Muscle layer of duodenum (tissue), 2 donors: ENCODE data around the gene NRXN2.
"Not testable (repeated sequence)": the region's sequence is repeated elsewhere in the genome, so short reads cannot be mapped to it uniquely, and the experiment has no call there.

Experiments
- H3K27ac ChIP-seq: one replicate; pipeline ENCODE4 v1.7.0; 2013; ENCODE audit warnings: mild to moderate bottlenecking, low read length
- H3K27me3 ChIP-seq: one replicate; pipeline ENCODE4 v1.7.0; 2013; ENCODE audit warnings: low read depth, mild to moderate bottlenecking, control low read depth, low read length
- H3K36me3 ChIP-seq, 2 donors: one replicate each; pipeline ENCODE4 v1.7.0; 2013; ENCODE audit warnings: low read length in 2 of 2, control low read depth in 1 of 2, mild to moderate bottlenecking in 1 of 2; ENCODE audit not compliant: insufficient read depth in 2 of 2, control insufficient read depth in 1 of 2
- H3K4me1 ChIP-seq, 2 donors: one replicate each; pipeline ENCODE4 v1.7.0; 2013; ENCODE audit warnings: low read length in 2 of 2, mild to moderate bottlenecking in 2 of 2, control low read depth in 1 of 2, moderate library complexity in 1 of 2; ENCODE audit not compliant: insufficient read depth in 2 of 2, control insufficient read depth in 1 of 2
- H3K4me3 ChIP-seq, 2 donors: one replicate each; pipeline ENCODE4 v1.7.0; 2013; ENCODE audit warnings: low read length in 2 of 2, low read depth in 1 of 2, mild to moderate bottlenecking in 1 of 2
- H3K9me3 ChIP-seq, 2 donors: one replicate each; pipeline ENCODE4 v1.7.0; 2013; ENCODE audit warnings: low read length in 2 of 2, control low read depth in 1 of 2, mild to moderate bottlenecking in 1 of 2; ENCODE audit not compliant: control insufficient read depth in 1 of 2
- donor health status: healthy.

The NRXN2 gene

DNA sequence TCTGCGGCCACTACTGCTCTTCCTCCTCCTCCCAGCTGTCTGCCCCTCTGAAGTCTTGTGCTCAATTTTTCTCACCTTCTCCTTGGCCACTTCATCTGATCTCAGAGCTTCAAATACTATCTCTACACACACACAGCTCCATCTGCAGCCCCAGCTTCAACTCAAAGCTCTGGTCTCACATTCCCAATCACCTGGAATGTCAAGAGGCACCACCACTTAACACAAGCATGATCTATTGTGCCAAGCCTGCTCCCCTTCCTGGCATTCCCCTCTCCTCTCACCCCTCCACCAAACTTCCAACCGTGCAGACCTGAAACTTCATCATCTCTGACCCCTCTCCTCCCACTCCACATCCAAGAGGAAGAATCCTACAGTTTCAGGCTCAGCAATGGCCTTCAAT, 17.5 kb downstream of the NRXN2 start:
- peaks cover 11% of the 10 kb centered on the region for H3K27me3 ChIP-seq
- H3K9me3 ChIP-seq, result no peaks in the 10 kb centered on the region
- H3K36me3 ChIP-seq, result no peaks in the 10 kb centered on the region
- H3K4me3 ChIP-seq, result no peak overlapping the region
- no peak overlapping the region for H3K27ac ChIP-seq
- no peaks in the 10 kb centered on the region for H3K4me1 ChIP-seq

DNA sequence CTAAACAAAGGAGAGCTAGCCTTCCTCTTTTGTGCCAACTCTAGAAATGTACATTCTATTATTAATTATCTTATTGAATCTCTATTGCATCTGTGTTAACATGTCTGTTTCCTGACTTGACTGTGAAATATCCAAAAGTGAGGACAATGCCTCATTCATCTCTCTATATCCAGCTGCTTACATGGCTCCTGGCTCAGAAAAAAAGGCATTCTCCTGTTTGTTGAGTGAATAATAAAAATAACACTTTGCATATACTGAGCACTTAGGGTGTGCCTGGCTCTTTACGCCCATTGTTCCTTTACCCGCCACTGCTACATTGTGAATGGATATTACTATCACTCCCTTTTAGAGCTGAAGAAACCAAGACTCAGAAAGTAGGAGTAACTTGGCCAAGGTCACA, 19.9 kb downstream of the NRXN2 start:
- Histone ChIP-seq H3K27ac (no peak overlapping the region), H3K4me1 (no peaks in the 10 kb centered on the region), H3K9me3 (no peaks in the 10 kb centered on the region), H3K36me3 (no peaks in the 10 kb centered on the region), H3K27me3 (no peaks in the 10 kb centered on the region), H3K4me3 (no peak overlapping the region)

DNA sequence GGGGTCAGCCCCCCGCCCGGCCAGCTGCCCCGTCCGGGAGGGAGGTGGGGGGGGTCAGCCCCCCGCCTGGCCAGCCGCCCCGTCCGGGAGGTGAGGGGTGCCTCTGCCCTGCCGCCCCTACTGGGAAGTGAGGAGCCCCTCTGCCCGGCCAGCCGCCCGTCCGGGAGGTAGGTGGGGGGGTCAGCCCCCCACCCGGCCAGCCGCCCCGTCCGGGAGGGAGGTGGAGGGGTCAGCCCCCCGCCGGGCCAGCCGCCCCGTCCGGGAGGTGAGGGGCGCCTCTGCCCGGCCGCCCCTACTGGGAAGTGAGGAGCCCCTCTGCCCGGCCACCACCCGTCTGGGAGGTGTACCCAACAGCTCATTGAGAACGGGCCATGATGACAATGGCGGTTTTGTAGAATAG, 21.0 kb downstream of the NRXN2 start:
- H3K4me3 ChIP-seq, H3K4me1 ChIP-seq, H3K27ac ChIP-seq, H3K36me3 ChIP-seq, H3K9me3 ChIP-seq, H3K27me3 ChIP-seq: not testable (repeated sequence)

DNA sequence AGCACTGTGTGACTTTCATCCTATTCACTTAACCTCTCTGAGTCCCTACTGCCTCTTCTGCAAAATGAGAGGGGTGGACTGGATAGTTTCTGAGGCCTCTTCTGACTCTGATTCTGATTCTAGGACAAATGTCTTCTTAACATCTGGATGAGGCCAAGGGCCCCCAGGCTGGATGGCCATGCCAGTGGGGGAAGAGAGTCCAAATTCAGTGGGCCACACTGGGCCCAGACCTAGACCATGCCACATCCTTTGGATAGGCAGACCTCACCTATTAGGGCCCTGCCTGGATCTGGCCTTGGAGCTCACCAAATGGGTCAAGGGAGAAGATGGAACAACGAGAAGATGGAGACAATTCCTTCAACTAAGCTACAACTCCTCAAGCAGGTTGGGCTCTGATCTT, 24.6 kb downstream of the NRXN2 start:
- H3K4me3 ChIP-seq, result no peak overlapping the region
- H3K27ac ChIP-seq, result no peak overlapping the region
- H3K36me3 ChIP-seq, result no peaks in the 10 kb centered on the region
- H3K9me3 ChIP-seq, result no peaks in the 10 kb centered on the region
- peaks cover 4% of the 10 kb centered on the region for H3K27me3 ChIP-seq
- no peaks in the 10 kb centered on the region for H3K4me1 ChIP-seq

DNA sequence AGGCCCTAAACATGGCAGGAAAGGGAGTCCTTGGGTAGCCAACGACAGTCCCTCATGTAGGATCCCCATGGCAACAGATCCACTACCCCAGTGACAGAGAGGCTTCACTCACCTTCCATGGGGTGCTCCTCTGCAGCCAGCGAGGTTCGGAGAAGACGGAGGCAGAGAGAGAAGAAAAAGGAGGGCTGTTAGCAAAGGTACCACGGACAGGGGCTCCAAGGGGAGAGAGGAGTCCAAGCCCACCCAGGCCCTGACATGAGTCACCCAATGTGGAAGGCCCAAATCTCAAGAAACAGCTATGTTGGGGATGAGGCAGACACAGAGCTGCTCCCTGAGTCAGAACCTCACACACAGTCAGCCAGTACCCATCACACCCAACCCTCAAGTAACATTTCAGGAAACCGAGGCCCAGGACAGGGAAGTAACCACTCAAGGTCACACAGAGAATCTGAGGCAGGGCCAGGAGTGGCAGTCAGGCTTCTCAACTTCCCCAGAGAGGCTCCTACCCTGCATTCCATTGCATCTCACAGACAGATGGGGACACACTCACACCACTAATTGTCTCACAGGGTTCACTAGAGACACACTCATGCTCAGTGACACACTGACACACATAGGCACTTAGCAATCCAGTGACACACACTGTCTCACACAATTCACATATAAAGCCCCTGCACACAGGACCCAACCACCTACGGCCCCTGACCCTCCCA, 25.2 kb downstream of the NRXN2 start:
- H3K27me3 ChIP-seq, result peaks cover 5% of the 10 kb centered on the region
- no peak overlapping the region for H3K27ac ChIP-seq
- H3K4me1 ChIP-seq, result no peaks in the 10 kb centered on the region
- no peaks in the 10 kb centered on the region for H3K9me3 ChIP-seq
- H3K36me3 ChIP-seq, result no peaks in the 10 kb centered on the region
- H3K4me3 ChIP-seq, result no peak overlapping the region

DNA sequence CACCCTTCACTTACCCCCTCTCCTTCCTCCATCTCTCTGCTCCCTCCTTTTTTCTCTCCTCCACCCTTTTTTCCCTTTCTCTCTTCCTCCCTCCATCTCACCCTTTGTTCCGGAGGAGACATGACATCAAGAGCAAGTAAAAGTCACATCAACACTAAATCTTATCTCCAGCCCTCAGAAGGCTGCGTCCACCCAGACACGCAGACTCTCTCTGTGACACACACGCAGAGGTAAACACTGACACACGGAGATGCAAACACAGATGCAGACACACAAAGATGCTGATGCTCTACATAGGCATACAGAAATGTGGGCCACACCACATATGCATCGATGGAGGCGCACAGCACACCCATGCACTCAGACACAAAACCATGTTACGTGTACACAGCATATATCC, 27.0 kb downstream of the NRXN2 start:
- Histone ChIP-seq H3K27me3 (peaks cover 5% of the 10 kb centered on the region), H3K9me3 (no peaks in the 10 kb centered on the region), H3K4me1 (no peaks in the 10 kb centered on the region), H3K4me3 (no peak overlapping the region), H3K27ac (no peak overlapping the region), H3K36me3 (no peaks in the 10 kb centered on the region)

DNA sequence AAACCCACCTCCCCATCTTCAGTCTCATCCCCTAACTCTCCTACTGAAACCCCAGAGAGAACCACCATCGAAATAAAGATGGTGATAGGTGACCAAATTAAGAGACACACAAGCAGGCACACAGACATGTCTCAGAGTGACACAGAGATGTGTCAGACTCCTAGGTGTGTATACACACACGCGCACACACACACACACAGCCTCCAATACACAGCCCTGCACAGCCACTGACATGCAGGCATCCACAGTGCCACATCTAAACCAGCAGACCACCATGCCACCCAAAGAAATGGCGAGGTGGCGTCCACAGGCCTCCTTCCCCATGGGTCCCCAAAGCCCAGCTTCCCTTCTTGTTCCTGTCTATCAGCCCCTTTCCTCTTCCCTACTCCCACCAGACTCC, 27.4 kb downstream of the NRXN2 start:
- no peaks in the 10 kb centered on the region for H3K4me1 ChIP-seq
- H3K9me3 ChIP-seq, result no peaks in the 10 kb centered on the region
- no peak overlapping the region for H3K4me3 ChIP-seq
- peaks cover 5% of the 10 kb centered on the region for H3K27me3 ChIP-seq
- no peak overlapping the region for H3K27ac ChIP-seq
- no peaks in the 10 kb centered on the region for H3K36me3 ChIP-seq

DNA sequence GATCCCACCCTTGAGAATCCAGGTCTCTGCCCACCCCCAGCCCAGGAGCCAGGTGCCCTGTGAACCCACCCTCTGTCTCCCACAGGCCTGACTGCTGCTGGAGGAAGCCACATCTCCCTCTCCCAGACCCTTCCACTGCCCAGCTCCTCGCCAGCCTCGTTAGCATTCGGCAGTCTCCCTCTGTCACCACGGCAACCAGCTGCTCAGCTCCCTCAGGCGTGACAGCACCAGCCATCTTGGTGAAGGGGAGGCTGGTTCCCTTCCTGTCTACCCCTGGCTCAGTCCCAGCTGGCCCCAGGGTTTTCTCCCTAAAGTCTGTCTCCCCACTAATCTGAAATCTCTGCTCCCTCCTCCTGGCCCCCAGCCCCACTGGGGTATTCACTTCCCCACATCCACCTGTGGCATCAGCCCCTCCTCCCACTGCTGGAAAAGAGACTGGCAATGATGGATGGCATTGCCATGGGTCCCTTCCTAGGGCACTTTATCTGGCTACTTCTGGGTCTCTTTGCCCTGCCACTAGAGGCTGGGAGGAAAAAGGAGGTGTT, 28.1 kb downstream of the NRXN2 start:
- H3K27ac ChIP-seq, result no peak overlapping the region
- H3K9me3 ChIP-seq, result no peaks in the 10 kb centered on the region
- no peaks in the 10 kb centered on the region for H3K36me3 ChIP-seq
- no peaks in the 10 kb centered on the region for H3K4me1 ChIP-seq
- H3K4me3 ChIP-seq, result no peak overlapping the region
- H3K27me3 ChIP-seq, result peaks cover 5% of the 10 kb centered on the region

DNA sequence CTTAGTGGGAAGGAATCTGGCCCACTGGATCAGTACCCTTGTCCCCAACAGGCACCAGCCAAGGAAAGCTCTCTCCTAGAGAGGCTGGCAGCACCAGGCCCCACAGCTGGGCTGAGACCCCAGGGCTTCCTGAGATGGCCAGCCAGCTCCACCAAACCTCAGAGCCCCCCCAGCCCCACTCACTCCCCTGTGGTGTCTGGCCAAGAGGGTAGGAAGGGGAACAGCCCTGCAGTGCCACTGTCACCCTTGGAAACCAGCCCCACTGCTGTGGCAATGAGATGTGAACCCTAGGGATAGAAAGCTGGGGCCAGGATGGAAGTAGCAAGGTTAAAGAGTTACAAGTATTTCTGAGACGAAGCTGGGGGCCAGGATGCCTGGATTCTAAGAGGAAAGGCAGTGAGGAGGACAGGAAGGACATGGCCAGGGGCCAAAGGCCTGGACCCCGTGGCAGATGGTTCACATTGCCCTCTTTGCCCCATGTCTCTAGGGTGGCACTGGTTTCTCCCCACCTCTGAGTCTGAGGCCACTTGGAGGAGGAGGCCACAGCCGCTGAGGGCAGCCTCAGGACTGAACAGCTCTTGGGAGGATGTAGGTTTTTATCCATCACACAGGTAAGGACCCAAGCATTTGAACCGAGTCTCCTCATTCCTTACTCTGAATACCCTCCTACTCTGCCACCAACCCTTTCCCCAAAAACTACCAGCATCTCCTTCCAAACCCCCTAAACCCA, 28.8 kb downstream of the NRXN2 start:
- H3K4me3 ChIP-seq, result no peak overlapping the region
- H3K36me3 ChIP-seq, result no peaks in the 10 kb centered on the region
- H3K9me3 ChIP-seq, result no peaks in the 10 kb centered on the region
- H3K27me3 ChIP-seq, result peaks cover 5% of the 10 kb centered on the region
- peaks cover 0 to under 1% of the 10 kb centered on the region in 2 donors for H3K4me1 ChIP-seq
- H3K27ac ChIP-seq, result no peak overlapping the region

DNA sequence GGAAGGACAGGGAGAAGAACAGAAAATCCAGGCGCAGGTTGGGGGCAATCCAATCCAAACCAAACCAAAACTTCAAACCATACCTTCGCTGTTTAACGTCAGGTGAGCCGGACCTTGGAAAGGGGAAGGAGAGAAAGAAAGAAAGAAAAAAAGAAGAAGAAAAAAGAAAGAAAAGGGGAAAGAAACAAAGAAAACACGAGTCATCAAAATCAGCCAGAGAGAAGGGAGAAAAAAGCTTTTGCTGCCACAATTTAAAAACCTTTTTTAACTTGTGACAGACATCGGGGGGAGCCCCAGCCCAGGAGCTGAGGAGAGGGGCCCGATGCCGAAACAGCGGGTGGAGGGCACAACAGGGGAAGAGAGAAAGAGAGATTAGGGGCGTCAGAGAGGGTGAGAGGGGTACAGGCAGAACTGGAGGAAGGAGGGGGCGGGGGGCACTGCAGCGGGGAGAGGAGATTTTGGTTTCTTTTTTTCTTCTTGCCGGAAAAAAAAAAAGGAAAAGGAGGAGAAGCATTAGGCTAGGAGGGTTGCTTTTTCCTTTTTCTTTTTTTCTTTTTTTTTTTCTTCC, 30.1 kb downstream of the NRXN2 start:
- peaks cover 5% of the 10 kb centered on the region for H3K27me3 ChIP-seq

DNA sequence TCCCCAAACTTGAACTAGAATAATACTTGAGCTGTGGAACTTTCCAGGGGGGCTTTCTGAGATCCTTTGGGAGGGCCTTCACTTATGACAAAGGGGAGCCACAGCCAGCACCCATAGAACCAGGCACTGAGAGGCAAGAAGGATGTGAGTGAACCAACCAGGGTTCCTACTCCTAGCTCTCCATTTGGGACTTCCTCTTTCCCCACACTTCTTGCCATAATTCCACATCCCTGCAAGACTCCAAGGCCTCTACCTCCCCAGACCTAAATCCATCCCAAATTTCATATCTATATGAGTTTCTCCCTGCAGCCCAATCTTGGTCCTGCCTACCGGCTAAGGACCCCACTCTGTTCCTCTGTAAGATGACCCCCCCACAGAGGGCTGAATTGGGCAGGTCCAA, 31.5 kb downstream of the NRXN2 start:
- no peak overlapping the region for H3K27ac ChIP-seq
- no peak overlapping the region for H3K4me3 ChIP-seq
- peaks cover 5% of the 10 kb centered on the region for H3K27me3 ChIP-seq
- H3K36me3 ChIP-seq, result no peaks in the 10 kb centered on the region
- peaks cover 4 to 5% of the 10 kb centered on the region in 2 donors for H3K4me1 ChIP-seq
- H3K9me3 ChIP-seq, result no peaks in the 10 kb centered on the region

More for the DNA sequence above, 30.1 kb downstream of the NRXN2 start:
- Histone ChIP-seq H3K9me3 (no peaks in the 10 kb centered on the region), H3K4me1 (peaks cover 4 to 5% of the 10 kb centered on the region in 2 donors), H3K27ac (no peak overlapping the region), H3K36me3 (no peaks in the 10 kb centered on the region), H3K4me3 (no peak overlapping the region)
